ENCODE results near the gene BCDIN3D.

BCDIN3D gene

DNA sequence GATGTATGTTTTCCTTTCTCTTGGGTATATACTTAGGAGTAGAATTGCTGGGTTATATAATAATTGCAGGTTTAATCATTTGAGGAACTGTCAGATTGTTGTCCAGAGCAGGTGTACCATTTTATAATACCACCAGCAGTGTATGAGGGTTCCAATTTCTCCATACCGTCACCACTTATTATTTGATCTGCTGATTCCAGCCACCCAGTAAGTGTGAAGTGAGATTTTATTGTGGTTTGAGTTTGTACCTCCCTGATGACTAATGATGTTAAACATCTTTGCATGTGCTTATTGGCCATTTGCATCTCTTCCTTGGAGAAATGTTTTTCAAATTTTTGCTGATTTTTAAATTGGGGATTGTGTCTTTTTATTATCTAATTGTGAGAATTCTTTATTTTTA, 29.8 kb downstream of the BCDIN3D start:
- no peak for DNase-seq

DNA sequence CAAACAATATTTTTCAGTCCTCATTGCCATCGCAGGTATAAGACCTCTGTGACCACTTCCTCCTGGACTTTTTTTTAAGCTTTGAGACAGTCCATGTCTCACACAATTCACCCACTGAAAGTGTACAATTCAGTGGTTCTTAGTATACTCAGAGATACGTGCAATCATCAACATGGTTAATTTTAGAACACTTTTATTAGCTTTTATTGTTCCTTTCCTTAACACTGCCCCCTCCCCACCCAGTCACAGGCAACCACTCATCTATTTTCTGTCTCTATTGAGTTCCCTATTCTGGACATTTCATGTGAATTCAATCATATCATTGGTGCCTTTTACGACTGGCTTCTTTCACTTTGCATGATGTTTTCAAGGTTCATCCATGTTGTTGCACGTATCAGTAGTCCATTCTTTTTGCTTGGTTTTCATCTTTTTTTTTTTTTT, 30.9 kb downstream of the BCDIN3D start:
- DNase-seq = no peak

DNA sequence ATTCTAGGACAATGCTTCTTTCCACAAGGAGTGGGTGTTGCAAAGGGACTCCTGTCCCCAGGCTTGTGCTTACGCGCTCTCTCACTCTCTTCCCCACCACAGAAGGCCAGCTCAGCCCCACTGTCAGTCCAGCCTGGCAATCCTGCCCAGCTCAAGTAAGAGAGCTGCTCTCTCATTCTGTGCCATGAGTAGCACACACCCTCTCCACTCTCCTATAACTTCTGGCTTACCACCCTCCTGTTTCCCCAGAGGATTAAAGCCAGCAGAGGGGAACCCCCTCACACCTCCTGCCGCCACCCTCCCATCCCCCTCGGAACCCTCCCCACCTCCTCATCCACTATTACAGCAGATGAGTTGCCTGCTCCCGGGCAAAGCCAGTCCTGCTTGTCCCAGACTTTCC, 31.8 kb downstream of the BCDIN3D start:
- DNase-seq = no peak

DNA sequence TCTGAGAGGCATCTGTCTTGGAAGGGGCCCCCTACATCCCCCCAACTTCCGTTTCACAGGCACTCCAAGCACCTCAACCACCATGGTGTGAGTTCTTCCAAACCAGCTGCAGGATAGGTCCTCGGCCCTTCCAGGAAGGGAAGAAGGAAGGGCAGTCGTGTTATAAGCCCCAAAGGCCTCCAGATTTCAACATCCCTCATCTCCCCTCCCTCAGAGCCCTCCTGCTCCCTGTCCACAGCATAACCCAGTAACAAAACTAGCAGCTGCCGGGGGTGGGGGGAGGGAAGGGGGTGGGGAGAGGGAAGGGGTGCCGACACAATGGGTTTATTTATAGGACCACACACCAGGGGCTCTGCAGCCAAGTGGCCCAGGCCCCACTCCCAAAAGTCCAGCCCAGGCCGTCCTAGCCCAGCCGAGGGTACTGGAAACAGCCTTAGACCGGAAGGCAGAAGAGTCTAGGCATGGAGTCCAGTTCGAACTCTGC, 33.0 kb downstream of the BCDIN3D start:
- DNase-seq = no peak

DNA sequence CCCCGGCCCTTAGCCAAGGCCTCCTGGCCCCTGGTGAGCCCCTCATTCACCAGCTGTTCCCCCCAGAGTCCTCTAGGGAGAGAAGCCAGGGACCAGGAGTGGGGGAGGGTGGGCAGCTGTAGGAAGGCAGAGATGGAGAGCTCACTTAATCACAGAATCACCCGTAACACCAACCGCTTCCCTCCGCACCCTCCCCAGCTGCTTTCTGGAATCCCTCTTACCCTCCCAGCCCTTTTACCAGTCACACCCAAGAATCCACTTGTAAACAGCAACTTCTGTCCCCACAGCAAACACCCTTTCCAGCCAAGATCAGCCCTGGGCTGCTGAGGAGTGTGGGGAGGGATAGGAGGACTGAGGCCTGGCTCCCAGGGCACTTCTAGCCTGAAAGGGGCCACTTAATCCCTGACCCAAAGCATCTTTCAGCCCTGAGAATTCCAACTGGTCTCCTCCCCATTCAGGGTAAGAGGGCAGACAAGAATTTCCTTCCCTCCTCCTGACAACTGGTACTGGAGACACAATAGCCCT, 33.5 kb downstream of the BCDIN3D start:
- no peak for DNase-seq

DNA sequence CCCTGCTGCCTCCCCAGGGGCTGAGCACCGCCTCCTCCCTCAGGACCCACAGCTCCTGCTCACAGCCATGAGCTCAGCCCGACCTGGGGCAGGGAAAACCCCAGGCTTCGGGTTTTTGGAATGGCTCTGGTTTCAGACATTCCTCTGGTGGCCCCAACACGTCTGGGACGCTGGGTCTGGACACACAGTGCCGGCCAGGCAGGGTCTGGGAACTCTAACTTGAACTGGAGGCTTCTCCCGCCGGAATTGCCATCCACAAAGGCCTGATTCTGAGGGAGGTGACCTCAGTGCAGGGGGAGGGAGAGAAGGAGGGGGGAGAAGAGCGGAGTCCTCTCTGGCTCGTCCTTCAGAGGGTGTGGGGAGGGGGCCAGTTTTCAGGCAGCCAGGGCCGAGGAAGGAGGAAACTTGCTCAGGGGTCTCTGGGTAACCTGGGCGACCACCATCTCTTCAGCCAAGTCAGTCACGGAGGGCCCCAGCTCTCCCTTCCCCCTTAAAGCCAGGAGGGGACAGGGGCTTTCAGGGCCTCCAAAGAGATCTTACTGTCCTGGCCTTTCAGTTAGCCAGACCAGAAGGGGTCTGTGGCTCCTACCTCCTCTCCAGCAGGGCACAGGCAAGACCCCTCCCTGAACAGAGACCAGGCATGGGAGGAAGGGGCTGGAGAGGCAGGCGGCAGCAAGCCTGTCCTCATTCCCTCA, 34.1 kb downstream of the BCDIN3D start:
- no peak for DNase-seq

DNA sequence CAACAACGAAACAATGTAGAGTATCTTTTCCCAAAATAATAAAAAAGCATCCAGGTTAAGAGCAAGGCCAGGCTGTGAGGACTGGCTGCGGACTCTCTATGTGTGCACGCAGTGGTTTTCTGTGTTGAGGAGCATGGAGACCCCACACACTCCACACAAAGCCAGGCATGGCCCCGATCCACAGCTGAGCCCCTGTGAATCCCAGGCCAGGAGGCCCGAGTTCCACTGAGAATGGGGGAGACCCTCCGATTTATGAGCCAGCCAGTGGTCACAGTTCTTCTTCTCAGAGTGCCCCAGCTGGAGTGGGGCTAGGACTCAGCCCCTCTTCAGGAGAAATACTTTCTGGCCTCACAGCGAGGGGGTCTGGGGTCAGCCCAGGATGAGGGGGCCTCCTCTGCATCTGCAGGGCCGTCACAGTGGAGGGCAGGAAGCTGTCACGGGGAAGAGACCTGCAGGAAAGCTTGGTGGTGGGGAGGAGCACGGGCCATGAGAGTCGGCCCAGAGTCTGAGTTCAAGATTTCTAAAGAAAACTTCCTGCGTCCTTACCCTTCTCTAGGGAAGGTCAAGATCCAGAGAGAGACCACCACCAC, 34.8 kb downstream of the BCDIN3D start:
- DNase-seq = no peak

DNA sequence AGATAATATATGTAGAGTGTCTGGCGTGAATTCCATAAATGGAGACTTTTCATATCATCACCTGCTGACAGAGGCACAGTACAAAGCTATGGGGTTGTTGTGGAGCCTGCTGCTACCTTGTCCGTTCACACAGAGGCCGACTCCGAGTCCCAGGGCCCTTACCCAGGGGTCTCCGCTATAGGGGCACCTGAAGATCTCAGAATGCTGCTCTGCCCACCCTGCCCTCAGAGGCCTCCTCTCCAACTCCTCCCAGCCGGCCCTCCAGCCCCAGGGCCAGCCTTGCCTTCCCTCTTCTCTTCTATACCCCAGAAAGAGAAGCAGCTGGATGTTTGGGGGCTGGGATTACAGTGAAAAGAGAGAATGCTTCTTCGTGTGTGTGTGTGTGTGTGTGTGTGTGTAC, 36.0 kb downstream of the BCDIN3D start:
- DNase-seq = no peak

DNA sequence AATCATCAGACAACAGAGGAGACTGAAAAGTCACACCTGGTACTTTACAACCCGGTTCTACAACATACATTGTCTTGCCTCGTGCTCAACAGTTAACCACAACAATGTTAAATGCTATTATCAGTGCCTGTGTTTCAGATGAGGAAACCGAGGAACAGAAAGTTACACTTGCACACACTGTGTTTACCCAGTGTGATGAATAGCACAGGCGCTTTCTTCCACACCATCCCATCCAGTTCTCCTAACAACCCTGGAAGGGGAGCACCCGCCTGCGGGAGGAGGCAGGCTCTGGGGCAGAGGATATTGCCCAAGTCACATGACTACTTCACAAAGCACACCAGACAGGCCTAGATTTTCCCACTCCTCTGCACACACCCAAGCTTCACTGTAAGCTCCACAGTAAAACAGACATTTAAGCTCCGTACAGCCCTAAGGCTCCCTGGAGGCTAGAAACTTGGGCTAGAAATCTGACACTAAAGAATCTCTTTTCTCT, 36.5 kb downstream of the BCDIN3D start:
- DNase-seq = no peak

DNA sequence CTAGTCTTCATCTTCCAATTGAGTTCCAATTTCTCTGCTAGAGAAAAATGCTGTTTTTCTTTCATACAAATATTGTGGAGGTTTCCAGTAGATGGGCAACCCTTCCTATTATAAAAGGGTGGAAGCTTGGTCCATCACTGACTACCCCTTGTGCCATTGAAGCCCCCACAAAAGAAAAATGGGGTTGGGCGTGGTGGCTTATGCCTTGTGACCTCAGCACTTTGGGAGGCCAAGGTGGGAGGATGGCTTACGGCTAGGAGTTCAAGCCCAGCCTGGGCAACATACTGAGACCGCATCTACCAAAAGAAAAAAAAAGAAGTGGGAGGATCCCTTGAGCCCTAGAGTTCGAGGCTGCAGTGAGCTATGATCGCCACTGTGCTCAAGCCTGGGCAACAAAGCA, 37.5 kb downstream of the BCDIN3D start:
- DNase-seq = no peak

DNA sequence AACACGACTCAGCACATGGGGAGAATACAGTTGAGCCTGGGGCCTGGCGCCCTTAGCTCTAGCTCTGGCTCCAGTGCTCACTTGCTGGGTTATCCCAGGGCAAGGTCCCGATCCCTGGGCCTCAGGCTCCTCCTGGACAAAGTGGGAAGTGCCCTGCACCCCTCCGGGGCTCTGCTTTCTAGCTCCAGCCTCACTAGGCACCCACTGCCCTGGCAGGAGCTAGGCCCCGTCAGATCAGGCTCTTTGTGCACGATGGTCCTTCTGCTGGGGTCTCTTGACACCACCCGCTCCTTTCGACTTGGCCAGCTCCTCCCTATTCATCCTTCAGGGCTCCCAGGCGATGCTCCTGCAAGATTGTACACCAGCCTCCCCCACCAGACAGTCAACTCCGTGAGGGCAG, 38.1 kb downstream of the BCDIN3D start:
- no peak for DNase-seq

DNA sequence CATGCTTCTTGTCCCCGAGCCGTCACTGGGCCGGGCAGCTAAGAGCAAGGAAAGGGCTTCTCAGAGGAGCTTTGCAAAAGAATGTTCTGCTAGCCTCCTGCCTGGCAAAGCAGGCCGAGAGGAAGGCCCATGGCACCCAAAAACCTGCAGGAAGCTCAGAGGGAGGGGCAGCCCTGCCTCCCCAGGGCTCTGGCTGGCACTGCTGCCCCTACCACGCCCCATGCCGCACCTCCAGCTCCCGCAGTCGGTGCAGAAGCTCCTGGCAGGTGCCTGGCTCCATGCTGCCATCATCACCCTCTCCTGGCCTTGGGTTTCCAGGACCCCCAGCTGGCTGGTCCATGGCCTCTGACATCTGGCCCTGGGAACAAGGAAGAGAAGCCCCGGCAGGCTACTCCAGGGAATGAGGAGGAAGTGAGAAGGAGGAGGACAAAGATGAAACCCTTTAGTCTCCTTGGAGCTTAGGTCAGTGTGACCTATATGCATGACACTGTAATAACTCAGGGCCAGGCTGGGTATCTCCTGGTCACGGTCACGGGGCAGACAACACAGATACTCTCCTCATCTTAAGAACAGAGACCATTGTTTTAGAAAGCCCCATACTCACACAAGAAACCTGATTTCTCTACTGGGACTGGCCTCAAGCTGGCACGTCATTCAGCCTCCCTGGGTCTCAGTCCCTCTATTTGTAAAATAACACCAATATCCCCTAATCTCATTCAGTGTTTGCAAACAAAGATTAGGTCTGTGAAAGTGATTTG, 39.0 kb downstream of the BCDIN3D start:
- DNase-seq = no peak

DNA sequence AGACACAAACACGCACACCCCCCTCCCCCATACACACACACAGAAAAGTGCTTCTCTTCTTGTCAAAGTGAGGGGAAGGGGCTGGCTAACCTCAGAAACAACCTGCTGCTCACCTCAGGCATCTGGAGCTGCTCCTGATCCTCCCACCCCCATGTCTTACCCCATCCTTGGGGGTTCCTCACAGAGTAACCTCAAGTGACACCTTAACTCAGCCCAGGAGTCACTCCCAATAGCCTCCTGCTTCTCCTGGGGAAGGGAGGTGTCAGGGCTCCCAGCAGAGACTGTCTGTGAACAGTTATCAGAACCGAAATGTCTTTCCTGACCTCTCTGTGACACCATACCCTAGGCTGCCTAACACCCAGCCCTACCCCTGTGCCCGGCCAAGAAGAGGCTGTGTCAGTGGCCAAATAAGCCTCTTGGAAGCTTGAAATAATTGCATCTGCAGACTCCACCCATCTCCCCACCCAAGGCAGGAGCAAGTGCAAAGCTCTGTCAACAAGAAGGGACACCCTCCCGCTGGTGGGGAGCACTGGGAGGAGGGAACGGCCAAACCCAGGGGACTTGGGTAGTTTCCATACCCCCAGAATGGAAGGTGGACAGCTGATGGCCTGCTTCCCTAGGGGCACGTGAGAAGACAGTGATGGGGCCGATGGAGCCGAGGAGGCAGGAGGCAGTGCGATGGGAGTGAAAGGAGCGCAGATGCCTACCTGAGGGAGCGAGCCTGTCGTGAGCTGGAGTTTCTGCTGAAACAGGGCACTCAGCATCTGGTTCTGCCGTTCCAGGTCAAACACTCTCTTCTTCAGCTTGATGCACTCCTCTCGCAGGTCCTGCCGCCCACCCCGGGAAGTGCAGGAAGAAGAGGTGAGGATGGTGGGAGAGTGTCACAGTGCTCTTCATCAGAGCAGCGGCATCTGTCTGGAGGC, 41.5 kb downstream of the BCDIN3D start:
- no peak for DNase-seq

DNA sequence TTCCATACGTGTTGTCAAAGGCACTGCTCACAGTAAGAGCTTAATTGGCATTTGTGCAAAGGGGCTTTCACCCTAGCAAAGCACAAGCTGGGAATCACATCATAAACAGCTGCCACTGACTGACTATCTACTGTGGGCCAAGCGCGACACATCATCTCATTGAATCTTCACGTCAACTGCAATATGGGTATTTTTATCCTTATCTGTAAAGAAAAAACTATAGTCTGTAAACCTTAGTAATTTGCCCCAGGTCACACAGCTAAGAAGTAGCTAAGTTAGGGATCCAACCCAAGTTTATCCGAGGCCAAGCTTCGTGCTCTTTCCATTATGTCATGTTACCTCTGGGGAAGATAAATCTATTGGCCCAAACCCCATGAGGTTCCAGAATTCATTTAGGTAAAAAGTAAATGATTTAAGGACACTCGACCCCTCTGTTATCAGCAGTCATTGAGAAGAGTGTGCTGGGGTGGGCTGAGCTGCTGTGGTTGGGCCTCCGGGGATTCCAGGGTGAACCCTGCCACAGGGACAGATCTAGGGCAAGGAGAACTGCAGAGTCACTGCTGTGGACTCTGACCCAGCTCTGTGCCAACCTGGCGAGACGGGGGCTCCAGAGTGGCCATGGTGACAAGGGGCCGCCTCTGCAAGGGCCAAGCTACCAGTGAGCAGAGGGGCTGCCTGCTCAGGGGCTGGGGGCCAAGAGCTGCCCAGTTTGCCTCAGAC, 42.3 kb downstream of the BCDIN3D start:
- DNase-seq = no peak

DNA sequence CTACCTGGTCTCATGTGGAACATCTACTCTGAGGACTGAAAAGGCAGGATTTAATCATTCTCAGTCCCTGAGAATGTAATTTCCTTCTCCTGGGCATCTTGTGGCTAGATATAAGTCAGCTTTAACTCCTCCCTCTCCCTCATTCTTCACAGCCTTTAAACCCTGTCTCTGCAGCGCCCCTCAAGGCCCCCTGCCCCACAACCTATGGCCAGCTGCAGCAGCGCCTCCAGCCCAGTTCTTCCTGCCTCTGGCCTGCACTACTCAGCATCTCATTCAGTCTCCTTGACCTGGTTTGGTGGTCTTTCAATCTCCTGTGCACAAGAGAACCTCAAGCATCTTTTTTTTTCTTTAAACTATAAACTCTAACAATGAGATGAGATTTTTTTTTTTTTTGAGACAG, 44.0 kb downstream of the BCDIN3D start:
- no peak for DNase-seq

DNA sequence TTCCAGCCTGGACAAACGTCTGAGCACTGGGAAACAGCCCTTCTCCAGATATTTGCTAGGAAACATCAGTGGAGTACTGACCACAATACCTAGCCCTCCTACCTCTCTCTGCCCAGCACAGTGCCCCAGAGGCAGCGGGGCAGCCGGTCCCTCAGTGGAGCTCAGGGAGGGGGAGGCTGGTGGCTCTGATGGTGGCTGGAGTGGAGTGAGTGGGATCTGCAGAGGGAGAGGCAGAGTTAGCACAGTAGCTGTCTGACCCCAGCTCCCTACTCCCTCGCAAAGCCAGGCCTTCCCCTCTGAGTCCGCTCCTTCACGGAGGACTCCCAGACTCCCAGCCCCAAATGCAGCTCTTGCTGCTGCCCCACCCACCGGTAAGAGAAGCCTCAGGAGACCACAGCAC, 44.7 kb downstream of the BCDIN3D start:
- DNase-seq = no peak

DNA sequence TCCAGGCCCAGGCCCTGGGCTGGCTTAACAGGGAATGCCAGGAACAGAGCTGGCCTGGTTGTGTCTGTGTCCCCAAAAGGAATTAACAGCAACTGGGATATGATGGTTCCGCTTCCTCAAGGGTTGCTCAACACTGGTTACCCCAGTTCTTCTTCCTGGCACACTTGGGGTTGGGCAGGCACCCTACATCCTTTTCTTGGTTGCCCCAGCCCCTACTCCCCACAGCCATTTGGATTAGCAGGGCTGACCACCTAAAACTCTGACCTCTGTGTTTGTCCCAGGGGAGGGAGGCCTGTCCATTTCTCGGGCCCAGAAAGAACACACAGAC, 45.5 kb downstream of the BCDIN3D start:
- no peak for DNase-seq

DNA sequence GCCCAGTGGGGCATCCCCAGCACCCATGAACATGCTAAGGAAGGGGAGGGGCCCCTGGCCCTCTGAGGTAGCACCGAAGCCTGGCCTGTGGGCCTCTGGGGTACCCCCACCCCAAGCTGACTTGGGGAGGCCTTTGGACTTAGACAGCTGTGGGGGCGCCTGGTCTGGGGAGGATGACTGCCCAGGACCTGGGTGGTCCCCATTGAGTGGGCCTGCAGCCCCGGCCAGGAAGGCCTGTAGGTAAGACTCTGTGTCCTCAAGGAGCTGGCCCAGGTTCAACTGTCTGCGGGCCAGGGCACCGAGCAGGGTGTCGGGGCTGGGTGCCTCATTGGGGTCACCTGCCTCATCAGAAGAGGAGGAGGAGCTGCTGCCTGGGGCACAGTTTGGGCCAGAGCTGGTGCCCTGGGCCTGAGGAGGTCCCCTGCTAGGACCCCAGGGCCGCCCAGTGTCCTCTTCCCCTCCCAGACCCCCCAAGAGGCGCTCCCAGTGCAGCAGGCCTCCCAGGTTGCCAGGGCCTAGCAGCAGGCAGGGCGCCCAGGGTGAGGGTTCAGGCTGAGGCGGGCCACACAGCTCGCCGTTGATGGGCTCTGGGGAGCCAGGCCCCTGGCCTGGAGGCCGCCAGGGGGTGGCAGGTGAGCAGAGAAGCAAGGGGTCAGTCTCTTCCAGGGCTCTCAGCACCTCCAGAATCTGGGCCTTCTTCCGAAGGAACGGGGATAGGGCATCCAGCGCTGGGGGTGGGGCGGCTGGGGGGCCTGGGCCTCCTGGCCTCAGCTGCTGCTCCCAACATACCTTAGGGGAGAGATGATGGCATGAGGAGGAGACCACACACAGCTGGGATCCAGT, 46.1 kb downstream of the BCDIN3D start:
- DNase-seq = no peak

DNA sequence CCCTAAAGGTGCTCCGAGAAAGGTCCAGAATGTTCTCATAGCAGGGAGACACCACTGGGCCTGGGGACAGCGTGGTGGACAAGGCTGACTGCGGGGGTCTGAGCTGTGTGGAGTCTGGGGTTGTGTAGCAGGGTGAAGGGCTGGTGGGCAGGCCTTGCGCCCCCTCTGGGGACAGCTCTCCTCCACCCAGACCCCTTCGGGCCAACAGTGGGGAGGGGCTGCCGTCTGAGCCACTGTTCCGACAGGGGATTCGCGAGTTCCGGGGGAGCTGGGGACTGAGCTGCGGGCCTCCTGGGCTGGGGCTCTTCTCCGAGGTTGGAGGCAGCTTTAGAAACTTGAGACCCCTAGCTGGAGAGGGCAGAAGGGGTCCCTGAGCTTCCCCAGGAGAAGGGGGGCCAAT, 46.8 kb downstream of the BCDIN3D start:
- DNase-seq = no peak

DNA sequence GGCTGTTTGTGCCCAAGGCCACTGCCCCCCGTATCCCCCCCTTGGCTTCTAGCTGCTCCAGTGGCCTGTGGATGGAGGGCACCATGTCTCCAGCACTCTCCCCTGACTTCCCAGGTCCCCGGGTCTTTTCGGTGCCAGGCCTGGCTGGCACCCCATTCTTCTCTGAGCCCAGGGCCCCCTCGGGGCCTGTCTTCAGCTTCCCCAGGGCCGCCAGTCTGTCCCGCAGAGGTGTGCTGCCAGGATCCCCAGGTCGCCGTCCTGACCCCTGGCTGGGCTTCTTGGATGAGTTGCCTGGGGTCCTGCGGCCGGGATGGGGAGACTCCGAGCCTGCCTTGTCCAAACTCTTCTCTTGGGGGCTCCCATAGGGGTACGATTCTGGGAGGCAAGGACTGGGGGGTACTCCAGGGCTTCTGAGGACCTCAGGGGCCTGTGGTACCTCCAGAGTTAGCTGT, 47.2 kb downstream of the BCDIN3D start:
- DNase-seq = no peak
